A549 (cell line): ENCODE measurements around the gene ZBED5. TPM values are rescaled to one million over a fixed set of nuclear protein-coding genes. Genes with fewer than 3 reads are reported as not detected.

Experiments
- ATAC-seq, 2 experiments: fragments of 200-7000 bp in 1 of 2; fragments of >200 bp in 1 of 2; cut with Nextera tagmentation in 1 of 2; cut with Tn5 transposase in 1 of 2; 3 replicates each; pipeline versions ENCODE4 v1.8.0 to v1.9.1; 2018 to 2020; ENCODE audit warnings: mild to moderate bottlenecking in 1 of 2, moderate library complexity in 1 of 2
- CTCF ChIA-PET: fragments of 300-600 bp; sonication (Branson Sonifier 250); formaldehyde crosslinking; extraction: SDS; loops from one replicate; lab custom pipeline; 2021; ENCODE audit warnings: antibody characterized with exemption, inconsistent platforms; lab: Yijun Ruan, JAX
- POLR2A ChIA-PET: fragments of 350-600 bp; formaldehyde crosslinking; extraction: SDS; loops from one replicate; lab custom pipeline; 2021; ENCODE audit warnings: antibody characterized with exemption, inconsistent platforms; lab: Yijun Ruan, JAX
- DNase-seq, 2 experiments: peaks; one replicate each; pipeline versions ENCODE4 v3.0.0 to v3.0.0-alpha.2; 2011 to 2016; ENCODE audit warnings: low read depth in 1 of 2, low spot score in 1 of 2
- FAIRE-seq: peaks from 2 replicates; lab custom pipeline; 2011; peaks lifted over from hg19 to GRCh38; lab: Jason Lieb, UNC
- H3K27ac ChIP-seq, 2 experiments: fragments of >200 bp; sonication (Bioruptor Twin); formaldehyde crosslinking; 3 replicates each; pipeline ENCODE4 v1.5.1; 2016 to 2017
- H3K4me1 ChIP-seq: fragments of >200 bp; sonication (Bioruptor Twin); formaldehyde crosslinking; 3 replicates; pipeline ENCODE4 v1.6.1; 2016
- H3K4me2 ChIP-seq: fragments of >200 bp; sonication (Bioruptor Twin); formaldehyde crosslinking; 3 replicates; pipeline ENCODE4 v1.6.1; 2016
- H3K4me3 ChIP-seq: fragments of >200 bp; sonication (Bioruptor Twin); formaldehyde crosslinking; 3 replicates; pipeline ENCODE4 v1.5.1; 2016
- H3K9me3 ChIP-seq: fragments of >200 bp; sonication (Bioruptor Twin); formaldehyde crosslinking; 3 replicates; pipeline ENCODE4 v1.6.1; 2016
- BCL3 ChIP-seq: fragments of >200 bp; sonication (Bioruptor Twin); formaldehyde crosslinking; IDR thresholded peaks from 3 replicates; pipeline ENCODE4 v1.6.1; 2016
- BHLHE40 ChIP-seq: IDR thresholded peaks from 2 replicates; pipeline ENCODE4 v1.6.1; 2012; ENCODE audit warnings: low read depth, low read length, inconsistent platforms
- CBX2 ChIP-seq: fragments of 200-600 bp; sonication (generic); IDR thresholded peaks from 2 replicates; pipeline ENCODE4 v1.6.1; 2016; ENCODE audit warnings: low read depth, mild to moderate bottlenecking, borderline replicate concordance
- CHD4 ChIP-seq: fragments of 200-600 bp; sonication (generic); IDR thresholded peaks from 2 replicates; pipeline ENCODE4 v1.6.1; 2016; ENCODE audit warnings: antibody characterized with exemption, mild to moderate bottlenecking, borderline replicate concordance
- E2F6 ChIP-seq: IDR thresholded peaks from 2 replicates; pipeline ENCODE4 v1.6.1; 2012; ENCODE audit warnings: low read depth, borderline replicate concordance
- EP300 ChIP-seq, 2 experiments: fragments of >200 bp; sonication (Bioruptor Twin); formaldehyde crosslinking; IDR thresholded peaks; 2 replicates in 1 of 2; 3 replicates in 1 of 2; pipeline ENCODE4 v1.6.1; 2016 to 2017
- FOSB ChIP-seq: fragments of 250-450 bp; sonication (Bioruptor Pico); IDR thresholded peaks from 2 replicates; pipeline ENCODE4 v1.5.0; 2020; ENCODE audit warnings: mild to moderate bottlenecking, moderate library complexity
- FOSL2 ChIP-seq, 2 experiments: fragments of 450-650 bp in 1 of 2; fragments of >200 bp in 1 of 2; sonication (Bioruptor Twin) in 1 of 2; formaldehyde crosslinking; IDR thresholded peaks; 2 replicates each; pipeline versions ENCODE4 v1.5.0 to v1.6.1; 2016 to 2020; ENCODE audit warnings: mild to moderate bottlenecking in 1 of 2, moderate library complexity in 1 of 2
- FOXS1 ChIP-seq: fragments of 250-450 bp; sonication (Bioruptor Pico); IDR thresholded peaks from 2 replicates; pipeline ENCODE4 v1.5.0; 2020; ENCODE audit warnings: mild to moderate bottlenecking, moderate library complexity
- HOXB13 ChIP-seq: fragments of 250-450 bp; sonication (Bioruptor Pico); IDR thresholded peaks from 2 replicates; pipeline ENCODE4 v1.5.0; 2020; ENCODE audit warnings: low read depth, mild to moderate bottlenecking, moderate library complexity
- HOXB5 ChIP-seq: fragments of 250-450 bp; sonication (Bioruptor Pico); IDR thresholded peaks from 2 replicates; pipeline ENCODE4 v1.5.0; 2020; ENCODE audit warnings: mild to moderate bottlenecking, moderate library complexity
- JUN ChIP-seq, 2 experiments: fragments of >200 bp; sonication (Bioruptor Twin); formaldehyde crosslinking; IDR thresholded peaks; 2 replicates in 1 of 2; 3 replicates in 1 of 2; pipeline ENCODE4 v1.6.1; 2016 to 2017
- MAFK ChIP-seq: fragments of 450-650 bp; IDR thresholded peaks from 2 replicates; pipeline ENCODE4 v1.6.1; 2014; ENCODE audit not compliant: partially characterized antibody
- MYC ChIP-seq: IDR thresholded peaks from 2 replicates; pipeline ENCODE4 v1.6.1; 2012; ENCODE audit warnings: mild to moderate bottlenecking, inconsistent platforms, low read length, improper control_type of control experiment, borderline replicate concordance
- NFE2L2 ChIP-seq: fragments of 150-350 bp; conservative IDR thresholded peaks from 2 replicates; pipeline ENCODE4 v1.6.1; 2014; ENCODE audit warnings: low read length
- POLR2A ChIP-seq: IDR thresholded peaks from 2 replicates; pipeline ENCODE4 v1.6.1; 2012; ENCODE audit warnings: mild to moderate bottlenecking, low read length
- TFCP2L1 ChIP-seq: fragments of 250-450 bp; sonication (Bioruptor Pico); IDR thresholded peaks from 2 replicates; pipeline ENCODE4 v1.5.0; 2021; ENCODE audit warnings: mild to moderate bottlenecking
- TP53 ChIP-seq: fragments of 250-450 bp; sonication (Bioruptor Pico); IDR thresholded peaks from 2 replicates; pipeline ENCODE4 v1.5.0; 2021; ENCODE audit warnings: mild to moderate bottlenecking, moderate library complexity
- ZFP36 ChIP-seq: fragments of 450-650 bp; IDR thresholded peaks from 2 replicates; pipeline ENCODE4 v1.6.1; 2014; ENCODE audit warnings: borderline replicate concordance; ENCODE audit not compliant: partially characterized antibody
- ZSCAN20 ChIP-seq: fragments of 250-450 bp; sonication (Bioruptor Pico); IDR thresholded peaks from 2 replicates; pipeline ENCODE4 v1.8.0; 2022; ENCODE audit warnings: mild to moderate bottlenecking, moderate library complexity
- WGBS: methylation state at CpG from one replicate; pipeline ENCODE4 v1.1.6; 2017; ENCODE audit errors: missing lambda C conversion rate; 5-methylcytosine and 5-hydroxymethylcytosine counted together
- polyA plus RNA-seq, 4 experiments: library from polyadenylated mRNA; depleted of rRNA in 3 of 4; stranded (reverse); fragments of >200 nt; fragmentation: RNase III in 1 of 4; extraction: RNeasy Plus Mini Kit Qiagen cat#74134 plus additional on column Dnase treatment in 1 of 4; gene quantifications; 2 replicates in 3 of 4; 3 replicates in 1 of 4; pipeline ENCODE4 v1.2.3, GENCODE V29; 2011 to 2017
- TF ChIP-seq, protein P1 (sequence below): IDR thresholded peaks from 2 replicates; pipeline ENCODE4 v1.6.1; 2012
- TF ChIP-seq, protein P2 (sequence below): fragments of >200 bp; sonication (Bioruptor Twin); formaldehyde crosslinking; IDR thresholded peaks from 3 replicates; pipeline ENCODE4 v1.5.1; 2016
- TF ChIP-seq, protein P3 (sequence below): IDR thresholded peaks from 2 replicates; pipeline ENCODE4 v1.6.1; 2012

The ZBED5 gene
- polyA plus RNA-seq, 2 of the 4 experiments (the other 2 are of a cell fraction) = 60.6 to 132 TPM

DNA sequence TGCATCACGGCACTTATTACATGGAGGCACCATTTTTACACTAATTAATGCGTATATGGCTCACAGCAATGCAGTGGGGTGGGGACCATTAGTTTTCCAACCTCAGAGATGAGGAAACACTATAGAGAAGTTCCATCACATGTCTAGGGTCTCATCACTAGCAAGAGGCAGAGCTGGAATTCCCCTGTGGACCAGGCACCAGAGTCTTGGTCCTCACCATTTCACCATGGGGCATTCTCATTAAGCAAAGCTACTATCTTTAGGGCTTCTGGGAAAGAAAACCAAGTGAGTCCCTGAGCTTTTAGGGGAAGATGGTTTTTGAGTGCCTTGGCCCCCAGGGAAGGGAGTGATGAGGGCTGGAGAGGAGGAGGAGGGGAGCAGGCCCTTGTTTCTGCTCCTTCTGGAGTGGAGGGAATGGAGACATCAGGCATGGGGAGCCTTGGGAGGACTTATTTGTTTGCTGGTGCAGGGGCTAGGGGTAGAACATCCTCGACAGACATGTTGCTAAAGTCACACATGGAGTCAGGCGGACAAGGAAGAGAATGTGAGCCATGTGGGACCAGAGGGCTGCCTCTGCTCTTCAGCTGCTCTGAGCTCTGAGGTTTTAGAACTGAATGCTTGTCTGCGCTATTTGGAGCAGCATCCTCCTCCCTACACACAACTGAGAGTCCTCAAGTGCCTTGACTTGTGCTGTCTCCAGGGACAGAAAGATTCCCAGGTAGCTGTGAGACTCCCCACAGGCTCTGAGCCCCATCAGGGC lies 40.3 kb upstream of the ZBED5 start (continued):
- no peak for TF ChIP-seq MAFK
- TF ChIP-seq EP300 (IDR thresholded peaks at IDR 0.05) = no peak

GRCh38 chr11:10897150-10897549 lies 39.3 kb upstream of the ZBED5 start:
- Histone ChIP-seq H3K4me3 (no peak overlapping the region), H3K4me2 (no peak overlapping the region), H3K27ac (peak overlapping the region; percentile 87 to 93; a peak in 5 of 6 replicates), H3K9me3 (no peaks in the 10 kb centered on the region), H3K4me1 (peaks cover 80% of the 10 kb centered on the region)
- FAIRE-seq (no peak), DNase-seq (no peak), ATAC-seq (no peak)
- CTCF ChIA-PET = interaction anchor here (0.6 to 2.7 kb wide), 3 partner anchors 33 to 89 kb away, joined by 3 to 10 read pairs (median 4); partner anchors contain the start of gene EIF4G2
- 100% methylated on average over 1 of the region's 1 CpG for WGBS
- no peak for TF ChIP-seq ZFP36
- POLR2A ChIA-PET = interaction anchor here (4.7 kb wide), 1 partner anchor 39 kb away, joined by 58 read pairs; the partner anchor contains the start of gene ZBED5

GRCh38 chr11:10896493-10896892 lies 38.6 kb upstream of the ZBED5 start:
- DNase-seq = no peak
- TF ChIP-seq, protein P1, sequence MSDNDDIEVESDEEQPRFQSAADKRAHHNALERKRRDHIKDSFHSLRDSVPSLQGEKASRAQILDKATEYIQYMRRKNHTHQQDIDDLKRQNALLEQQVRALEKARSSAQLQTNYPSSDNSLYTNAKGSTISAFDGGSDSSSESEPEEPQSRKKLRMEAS = no peak
- TF ChIP-seq MAFK = no peak
- no peak for TF ChIP-seq TP53 (CRISPR knock-in tag)
- TF ChIP-seq NFE2L2 = no peak
- no peak for TF ChIP-seq FOXS1 (CRISPR knock-in tag)
- TF ChIP-seq FOSB (CRISPR knock-in tag) = no peak
- TF ChIP-seq POLR2A = no peak
- no peak for TF ChIP-seq E2F6
- no peak for TF ChIP-seq MYC
- TF ChIP-seq JUN (IDR thresholded peaks at IDR 0.05) = no peak
- TF ChIP-seq CBX2 = no peak
- no peak for TF ChIP-seq TFCP2L1 (CRISPR knock-in tag)
- TF ChIP-seq BHLHE40 = no peak
- H3K9me3 ChIP-seq = no peaks in the 10 kb centered on the region
- WGBS = 94% methylated on average over 9 of the region's 9 CpGs
- ATAC-seq = no peak
- H3K27ac ChIP-seq = peak overlapping the region; percentile 24 to 93; a peak in 5 of 6 replicates
- peaks cover 79% of the 10 kb centered on the region for H3K4me1 ChIP-seq
- POLR2A ChIA-PET = no interaction called here
- CTCF ChIA-PET = interaction anchor here (0.6 to 2.7 kb wide), 3 partner anchors 34 to 903 kb away, joined by 3 to 10 read pairs (median 3); no protein-coding TSS in a partner anchor
- H3K4me2 ChIP-seq = no peak overlapping the region
- FAIRE-seq = no peak
- H3K4me3 ChIP-seq = no peak overlapping the region

DNA sequence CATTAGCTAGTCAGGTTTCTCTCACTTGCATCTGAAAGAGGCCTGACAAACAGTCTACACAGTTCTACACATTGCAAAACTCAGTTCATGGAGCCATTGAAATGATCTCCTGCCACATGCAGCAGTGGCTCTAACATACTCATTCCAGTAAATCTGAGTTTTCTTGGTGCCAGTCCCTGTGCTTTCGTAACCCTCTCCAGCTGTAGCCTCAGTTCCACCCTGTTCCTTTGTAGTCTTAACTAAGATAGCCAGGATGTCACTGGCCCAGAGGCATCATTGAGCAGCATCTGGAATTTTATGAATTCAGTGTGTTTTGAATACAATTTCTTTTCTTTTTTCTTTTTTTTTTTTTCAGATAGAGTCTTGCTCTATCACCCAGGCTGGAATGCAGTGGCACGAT lies 37.4 kb upstream of the ZBED5 start:
- WGBS = 93% methylated on average over 2 of the region's 2 CpGs
- H3K27ac ChIP-seq = peak overlapping the region; percentile 76 to 93; a peak in 5 of 6 replicates
- no peak for FAIRE-seq
- ATAC-seq = no peak
- no peak overlapping the region for H3K4me3 ChIP-seq
- 0 out of 3 replicates have a peak, but pooled peaks cover 3% of the 10 kb centered on the region for H3K9me3 ChIP-seq
- ChIA-PET CTCF (interaction anchor here (0.7 to 3.3 kb wide), 9 partner anchors 9 to 103 kb away, joined by 3 to 18 read pairs (median 5); no protein-coding TSS in a partner anchor), POLR2A (interaction anchor here (3.9 kb wide), 1 partner anchor 87 kb away, joined by 40 read pairs; the partner anchor contains the start of gene EIF4G2)
- peaks cover 68% of the 10 kb centered on the region for H3K4me1 ChIP-seq
- no peak overlapping the region; the same call in 2 of the 3 replicates for H3K4me2 ChIP-seq
- DNase-seq = no peak
- TF ChIP-seq ZSCAN20 = no peak
- TF ChIP-seq, protein P2, sequence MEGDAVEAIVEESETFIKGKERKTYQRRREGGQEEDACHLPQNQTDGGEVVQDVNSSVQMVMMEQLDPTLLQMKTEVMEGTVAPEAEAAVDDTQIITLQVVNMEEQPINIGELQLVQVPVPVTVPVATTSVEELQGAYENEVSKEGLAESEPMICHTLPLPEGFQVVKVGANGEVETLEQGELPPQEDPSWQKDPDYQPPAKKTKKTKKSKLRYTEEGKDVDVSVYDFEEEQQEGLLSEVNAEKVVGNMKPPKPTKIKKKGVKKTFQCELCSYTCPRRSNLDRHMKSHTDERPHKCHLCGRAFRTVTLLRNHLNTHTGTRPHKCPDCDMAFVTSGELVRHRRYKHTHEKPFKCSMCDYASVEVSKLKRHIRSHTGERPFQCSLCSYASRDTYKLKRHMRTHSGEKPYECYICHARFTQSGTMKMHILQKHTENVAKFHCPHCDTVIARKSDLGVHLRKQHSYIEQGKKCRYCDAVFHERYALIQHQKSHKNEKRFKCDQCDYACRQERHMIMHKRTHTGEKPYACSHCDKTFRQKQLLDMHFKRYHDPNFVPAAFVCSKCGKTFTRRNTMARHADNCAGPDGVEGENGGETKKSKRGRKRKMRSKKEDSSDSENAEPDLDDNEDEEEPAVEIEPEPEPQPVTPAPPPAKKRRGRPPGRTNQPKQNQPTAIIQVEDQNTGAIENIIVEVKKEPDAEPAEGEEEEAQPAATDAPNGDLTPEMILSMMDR = no peak
- TF ChIP-seq HOXB13 = no peak
- no peak for TF ChIP-seq HOXB5
- TF ChIP-seq FOSL2 (IDR thresholded peaks at IDR 0.05) = no peak
- no peak for TF ChIP-seq FOSL2 (CRISPR knock-in tag; IDR thresholded peaks at IDR 0.05)
- TF ChIP-seq CHD4 = no peak
- TF ChIP-seq, protein P3, sequence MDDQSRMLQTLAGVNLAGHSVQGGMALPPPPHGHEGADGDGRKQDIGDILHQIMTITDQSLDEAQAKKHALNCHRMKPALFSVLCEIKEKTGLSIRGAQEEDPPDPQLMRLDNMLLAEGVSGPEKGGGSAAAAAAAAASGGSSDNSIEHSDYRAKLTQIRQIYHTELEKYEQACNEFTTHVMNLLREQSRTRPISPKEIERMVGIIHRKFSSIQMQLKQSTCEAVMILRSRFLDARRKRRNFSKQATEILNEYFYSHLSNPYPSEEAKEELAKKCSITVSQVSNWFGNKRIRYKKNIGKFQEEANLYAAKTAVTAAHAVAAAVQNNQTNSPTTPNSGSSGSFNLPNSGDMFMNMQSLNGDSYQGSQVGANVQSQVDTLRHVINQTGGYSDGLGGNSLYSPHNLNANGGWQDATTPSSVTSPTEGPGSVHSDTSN = no peak
- no peak for TF ChIP-seq BCL3
